NK-92 treated with Interleukin-12 subunit alpha and Interleukin-12 subunit beta, amount 100 ng/mL, for 24 hours (cell line): ENCODE results near the gene ZIC1.

Source experiments
- DNase-seq: peaks from one replicate; lab custom pipeline; 2025; lab: John Stamatoyannopoulos, UW

Gene ZIC1

DNA sequence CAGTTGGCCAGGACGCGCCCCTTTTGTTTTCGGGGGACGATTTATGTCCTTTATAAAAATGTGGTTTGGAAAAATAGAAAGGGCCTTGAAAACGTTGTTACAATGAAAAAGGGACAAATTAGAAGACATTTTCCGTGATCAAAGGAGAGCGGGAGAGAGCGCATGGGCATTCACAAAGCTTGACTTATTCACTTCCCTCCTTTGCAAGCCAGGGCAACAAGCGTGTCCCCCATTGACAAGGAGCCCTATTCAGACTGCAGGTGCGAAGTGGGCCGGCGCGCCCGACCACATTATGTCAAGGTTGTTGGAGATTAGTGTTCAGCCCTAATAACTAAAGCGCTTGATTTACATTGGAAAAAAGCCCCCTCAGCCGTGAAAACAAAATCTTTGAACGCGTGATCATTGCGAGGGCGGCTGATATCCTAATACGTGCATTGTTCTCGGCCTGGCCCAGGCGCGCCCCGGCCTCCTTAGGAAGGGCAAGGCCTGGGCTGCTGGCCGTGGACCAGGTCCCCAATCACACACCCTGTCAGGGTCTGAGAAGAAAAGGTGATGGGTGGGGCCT lies 28.7 kb upstream of the ZIC1 start:
- no peak for DNase-seq

DNA sequence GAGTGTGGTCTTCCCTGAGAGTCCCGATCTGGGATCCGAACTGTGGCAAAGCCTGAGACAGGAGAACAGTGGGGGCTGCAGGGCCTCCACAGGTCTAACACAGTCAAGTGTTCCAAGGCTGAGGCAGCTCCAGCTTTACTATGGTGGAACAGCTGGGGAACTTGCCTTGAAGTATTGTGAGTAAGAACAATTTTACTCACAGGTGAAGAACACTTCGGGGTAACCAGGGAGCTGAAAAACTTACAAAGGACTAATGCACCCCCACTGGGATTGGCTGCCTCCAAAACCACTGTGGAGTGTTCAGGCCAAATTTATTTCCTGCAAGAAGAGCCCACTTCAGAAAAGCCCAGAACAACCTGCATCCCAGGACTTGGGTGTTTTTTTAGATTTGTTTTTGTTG lies 28.2 kb upstream of the ZIC1 start:
- no peak for DNase-seq

DNA sequence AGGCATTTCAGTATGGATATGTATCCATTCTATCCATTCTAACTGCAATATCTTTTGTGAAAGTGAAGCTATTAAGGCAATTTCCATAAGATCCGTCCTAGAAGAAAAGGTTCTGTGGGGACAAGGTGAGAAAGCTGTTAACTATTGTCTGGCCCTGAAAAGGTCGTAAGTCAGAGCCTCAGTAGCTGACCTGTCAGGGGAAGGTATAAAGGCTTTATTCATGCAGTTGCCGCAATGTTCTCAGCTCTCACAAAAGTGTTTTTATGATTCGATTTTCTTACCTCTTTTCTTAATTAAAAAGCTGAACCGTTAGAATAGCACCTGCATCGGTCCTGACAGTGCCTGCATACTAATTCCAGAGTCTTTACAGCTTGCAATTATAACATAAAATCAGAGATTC lies 27.6 kb upstream of the ZIC1 start:
- DNase-seq = no peak

DNA sequence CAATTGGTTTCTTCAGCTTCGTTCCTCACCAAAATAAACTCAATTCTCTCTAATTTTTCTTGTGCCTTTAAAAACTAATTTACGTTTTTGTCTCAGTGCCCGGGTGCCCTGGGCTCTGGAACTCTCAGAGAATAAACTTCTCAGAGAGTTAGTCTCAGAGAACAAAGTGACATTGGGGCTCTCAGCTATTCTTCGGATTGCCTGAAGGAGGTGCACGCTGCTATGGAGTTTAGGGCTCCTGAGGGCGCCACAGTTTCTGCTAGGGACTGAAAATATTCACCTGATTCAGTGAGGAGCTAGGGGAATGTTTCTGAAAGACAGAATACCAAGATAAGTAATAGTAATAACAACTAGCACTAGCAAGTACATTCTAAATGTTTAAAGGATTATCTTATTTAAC lies 25.5 kb upstream of the ZIC1 start:
- DNase-seq = no peak

DNA sequence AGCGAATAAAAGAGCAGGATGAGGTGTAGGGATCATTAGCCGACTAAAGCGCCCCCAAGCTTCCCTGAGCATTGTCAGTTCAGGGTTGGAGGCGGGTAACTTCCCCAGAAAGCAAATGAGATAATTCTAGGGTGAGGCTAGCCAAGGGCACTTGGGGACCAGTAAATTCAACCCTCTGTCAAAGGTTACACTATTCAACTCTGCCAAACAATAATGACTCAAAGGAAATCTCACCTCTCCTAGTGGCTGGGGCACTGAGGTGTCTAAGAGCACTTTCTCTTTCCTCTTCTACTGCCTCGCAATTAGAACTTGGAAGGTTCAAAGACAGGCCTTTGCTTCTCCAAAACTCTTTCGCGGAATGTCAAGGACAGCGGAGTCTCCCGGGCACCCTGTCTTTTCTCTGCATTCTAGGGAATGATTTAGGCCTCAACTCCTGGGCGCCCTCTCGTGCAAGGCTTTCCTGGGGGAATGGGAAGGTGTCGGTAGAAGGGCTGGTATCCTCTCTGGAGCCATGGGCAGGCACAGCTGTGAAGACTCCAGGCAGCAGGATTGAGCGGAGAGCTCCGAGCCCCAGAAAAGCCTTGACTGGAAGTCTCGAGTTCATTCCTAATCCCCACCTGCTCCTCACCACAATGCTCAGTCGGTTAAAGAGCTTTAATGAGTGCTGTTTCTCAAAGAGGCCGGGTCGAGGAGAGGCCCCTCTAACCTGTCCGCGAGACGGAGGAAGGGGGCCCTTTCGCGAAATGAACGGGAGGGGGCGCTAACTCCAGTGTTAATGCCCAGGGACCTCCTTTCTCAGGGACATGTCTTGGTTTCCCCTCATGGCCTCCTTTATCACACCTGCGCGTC lies 24.7 kb upstream of the ZIC1 start:
- no peak for DNase-seq

DNA sequence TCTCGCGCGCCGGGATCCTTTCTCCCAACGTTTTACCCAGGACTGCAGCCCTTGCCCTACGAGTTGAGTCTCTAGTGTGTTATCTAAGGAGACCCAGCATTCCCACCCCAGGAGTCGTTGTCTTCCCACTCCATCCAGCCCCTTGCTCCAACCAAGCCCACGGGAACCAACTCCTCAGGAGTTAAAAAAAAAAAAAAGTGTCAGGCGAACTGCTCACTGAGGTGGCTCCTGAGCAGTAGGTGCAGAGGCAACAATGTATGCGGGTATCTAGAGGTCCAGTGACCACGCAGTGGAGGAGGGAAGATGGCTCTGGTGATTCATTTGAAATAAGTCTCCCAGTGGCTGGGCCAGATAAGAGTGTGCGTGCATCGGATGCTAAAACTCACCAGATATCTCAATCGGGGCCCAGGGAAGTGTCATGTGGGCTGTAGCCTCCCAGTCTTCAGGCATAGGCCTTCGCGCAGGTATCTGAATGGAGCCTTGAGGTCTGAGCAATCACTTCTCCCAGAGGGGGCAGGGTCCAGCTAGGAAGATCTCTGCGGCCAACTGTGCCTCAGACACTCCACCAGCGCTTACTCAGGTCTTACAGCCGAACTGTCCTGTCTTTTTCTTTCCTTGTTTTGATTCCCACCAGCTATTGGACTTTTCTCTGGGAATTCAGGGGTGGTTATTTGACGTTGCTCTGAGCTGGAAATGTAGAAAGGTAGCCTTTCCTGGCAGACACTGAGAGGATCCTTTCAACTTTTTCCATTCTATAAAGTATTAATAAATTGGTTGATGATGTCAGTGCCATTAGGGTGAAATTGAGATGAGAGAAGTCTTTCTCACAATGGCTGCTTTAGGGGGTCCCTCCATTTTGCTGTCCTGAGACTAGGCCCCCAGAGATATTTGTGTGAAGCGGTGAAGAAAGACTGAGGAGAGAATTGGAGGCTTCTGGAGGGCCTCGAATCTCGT lies 23.8 kb upstream of the ZIC1 start:
- DNase-seq = no peak

DNA sequence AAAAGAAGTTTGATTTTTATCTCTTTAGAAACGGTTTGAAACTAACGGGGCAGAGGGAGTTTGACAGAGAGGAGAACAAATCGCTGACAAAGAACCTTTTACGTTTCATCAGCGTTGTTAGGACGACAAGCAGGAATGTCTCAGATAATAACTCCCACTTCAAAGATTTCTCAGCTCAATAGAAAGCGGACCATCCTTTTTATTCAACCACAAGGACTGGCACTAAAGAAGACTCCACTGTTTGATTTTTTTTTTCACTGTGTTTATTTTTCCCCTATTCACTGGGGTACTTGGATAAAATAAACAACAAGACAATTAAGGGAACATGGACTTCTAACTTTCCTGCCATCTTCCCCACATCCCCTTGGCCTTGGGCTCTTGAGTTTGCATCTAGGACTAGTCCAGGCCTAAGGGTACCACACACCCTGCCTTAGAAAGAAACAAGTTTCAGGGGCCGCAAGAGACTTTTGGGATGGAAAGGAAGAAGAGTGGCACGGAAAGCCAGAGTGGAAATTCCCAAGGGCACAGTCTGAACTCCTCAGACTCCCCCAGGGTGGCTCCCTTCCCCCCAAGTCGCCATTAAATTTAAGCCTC lies 21.8 kb upstream of the ZIC1 start:
- no peak for DNase-seq

DNA sequence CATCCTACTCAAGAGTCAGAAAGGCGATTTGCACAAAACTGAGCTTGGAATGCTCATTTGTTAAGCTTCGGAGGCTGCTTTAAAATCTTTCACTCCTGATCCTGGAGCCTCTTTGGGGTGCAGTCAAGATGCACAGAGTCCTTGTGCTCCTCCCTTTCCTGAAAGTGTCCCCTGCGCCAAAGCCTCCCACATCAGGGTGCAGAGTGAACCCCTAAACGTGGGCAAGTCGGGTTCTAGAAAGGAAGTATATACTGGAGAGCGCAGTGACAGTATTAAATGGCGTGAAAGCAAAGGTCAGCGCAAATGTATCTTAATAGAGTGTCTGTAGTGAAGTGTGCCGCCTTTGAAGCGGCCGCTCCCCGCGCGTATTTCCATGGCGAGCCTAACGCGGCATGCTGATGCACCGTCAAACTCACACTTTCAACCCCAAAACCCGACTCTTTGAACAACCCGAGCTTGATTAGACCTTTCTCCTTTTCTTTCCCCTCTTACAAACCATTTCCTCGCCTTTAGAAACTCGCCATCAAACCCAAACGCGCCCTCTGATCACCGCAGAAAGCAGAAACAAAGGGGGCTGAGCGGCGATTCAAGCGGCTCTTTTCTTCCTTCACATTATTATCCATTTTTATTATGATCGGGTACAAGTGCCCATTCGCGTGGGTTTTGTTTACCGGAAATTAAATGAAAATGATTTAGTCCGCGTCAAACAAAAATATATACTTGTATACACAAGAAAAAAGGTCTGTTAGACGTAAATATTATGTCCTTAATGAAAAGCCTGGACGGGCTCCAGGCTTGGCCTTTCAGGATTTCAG lies 21.1 kb upstream of the ZIC1 start:
- no peak for DNase-seq

DNA sequence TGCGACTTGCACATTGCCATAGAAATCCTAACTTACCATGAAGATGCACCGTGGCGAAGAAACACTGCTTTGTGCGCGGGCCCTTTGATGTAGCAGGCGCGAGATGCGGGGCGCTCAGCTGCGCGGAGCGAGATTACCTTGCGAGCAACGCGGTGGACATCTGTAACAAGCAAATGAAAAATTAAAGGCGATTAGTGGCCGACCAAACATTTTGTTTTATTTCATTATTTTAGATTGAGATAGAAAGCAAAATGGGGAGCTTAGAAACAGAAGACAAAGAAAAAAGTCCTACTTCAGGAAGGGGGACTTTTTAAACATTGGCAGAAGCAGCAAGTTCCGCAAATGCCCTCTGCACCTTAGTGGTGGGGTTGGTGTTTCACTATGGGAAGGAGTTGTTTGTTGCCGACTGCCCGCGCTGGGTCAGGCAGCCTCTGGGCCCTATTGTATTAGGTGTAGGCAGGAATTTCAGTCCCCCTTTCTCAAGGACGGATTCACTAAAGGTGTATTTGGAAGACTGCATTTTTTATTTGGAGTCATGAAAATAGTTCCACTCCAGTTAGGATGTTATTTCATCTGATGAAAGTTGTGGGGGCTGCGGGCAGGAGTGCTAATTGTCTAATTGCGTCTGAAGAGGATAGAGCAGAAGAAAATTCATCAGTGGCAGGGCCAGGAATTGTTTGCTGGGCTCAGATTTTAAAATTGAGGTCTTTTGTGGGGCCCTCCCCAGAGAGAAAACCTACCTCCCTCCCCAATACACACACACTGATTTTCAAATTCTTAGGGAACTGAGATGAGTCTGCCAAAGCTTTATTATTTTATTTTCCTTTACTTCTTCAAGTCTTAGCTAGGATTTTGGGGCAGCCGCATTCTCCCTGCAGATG lies 20.2 kb upstream of the ZIC1 start:
- no peak for DNase-seq

DNA sequence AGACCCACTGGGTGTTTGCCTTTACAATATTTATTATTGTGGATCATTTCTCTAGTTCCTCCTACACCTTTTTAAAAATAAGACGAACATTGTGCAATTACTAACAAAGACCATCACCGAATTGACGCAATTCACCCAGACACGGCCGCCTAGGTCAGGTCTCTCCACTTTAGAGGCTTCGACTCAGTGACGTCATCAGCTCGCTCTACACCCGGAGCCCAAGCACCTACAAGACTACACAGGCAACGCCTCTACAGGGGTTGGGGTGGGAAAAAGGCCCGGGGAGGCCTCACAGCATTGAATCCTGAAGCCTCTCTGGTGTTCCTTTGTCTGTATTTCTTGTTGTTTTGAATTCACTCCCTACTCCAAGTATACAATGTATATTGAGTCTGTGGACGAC lies 19.4 kb upstream of the ZIC1 start:
- no peak for DNase-seq

DNA sequence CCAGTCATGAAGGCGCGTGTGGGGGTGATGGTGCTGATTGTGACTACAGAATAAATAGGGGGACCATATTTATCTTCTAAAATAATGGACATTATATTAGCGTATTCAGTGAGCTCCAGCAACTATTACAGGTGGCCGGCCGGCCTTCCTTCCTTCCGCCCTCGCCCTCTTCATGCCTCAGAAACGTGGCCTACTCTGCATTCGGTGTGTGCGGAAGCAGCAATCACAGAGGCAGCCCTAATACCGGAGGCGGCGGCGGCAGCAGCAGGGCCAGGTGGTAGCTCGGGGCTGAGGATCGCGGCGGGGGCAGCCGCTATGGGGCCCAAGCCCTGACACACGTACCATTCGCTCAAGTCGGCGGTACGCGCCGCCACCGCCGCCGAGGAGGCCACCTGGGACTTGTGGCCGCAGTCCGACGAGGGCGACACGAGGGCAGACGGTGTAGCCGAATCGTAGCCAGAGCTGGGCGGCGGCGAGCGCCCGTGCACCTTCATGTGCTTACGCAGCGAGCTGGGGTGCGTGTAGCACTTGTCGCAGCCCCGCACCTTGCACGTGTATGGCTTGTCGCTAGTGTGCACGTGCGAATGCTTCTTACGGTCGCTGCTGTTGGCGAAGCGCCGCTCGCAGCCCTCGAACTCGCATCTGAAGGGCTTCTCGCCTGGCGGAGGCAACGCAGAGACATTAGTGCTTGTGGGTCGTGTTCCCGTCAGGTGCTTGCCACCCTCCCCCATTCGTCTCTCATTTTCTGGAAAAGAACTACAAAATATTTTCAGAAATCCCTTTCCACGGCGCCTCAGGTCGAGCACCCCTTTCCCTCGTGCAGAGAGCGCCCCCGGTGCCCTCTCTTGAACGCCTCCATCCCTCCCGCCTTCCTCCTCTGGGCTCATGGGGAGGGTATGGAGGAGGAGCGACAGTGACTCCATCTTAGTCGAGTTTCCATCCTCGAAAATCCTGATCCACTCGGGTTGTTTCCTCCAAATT lies 18.3 kb upstream of the ZIC1 start:
- no peak for DNase-seq

DNA sequence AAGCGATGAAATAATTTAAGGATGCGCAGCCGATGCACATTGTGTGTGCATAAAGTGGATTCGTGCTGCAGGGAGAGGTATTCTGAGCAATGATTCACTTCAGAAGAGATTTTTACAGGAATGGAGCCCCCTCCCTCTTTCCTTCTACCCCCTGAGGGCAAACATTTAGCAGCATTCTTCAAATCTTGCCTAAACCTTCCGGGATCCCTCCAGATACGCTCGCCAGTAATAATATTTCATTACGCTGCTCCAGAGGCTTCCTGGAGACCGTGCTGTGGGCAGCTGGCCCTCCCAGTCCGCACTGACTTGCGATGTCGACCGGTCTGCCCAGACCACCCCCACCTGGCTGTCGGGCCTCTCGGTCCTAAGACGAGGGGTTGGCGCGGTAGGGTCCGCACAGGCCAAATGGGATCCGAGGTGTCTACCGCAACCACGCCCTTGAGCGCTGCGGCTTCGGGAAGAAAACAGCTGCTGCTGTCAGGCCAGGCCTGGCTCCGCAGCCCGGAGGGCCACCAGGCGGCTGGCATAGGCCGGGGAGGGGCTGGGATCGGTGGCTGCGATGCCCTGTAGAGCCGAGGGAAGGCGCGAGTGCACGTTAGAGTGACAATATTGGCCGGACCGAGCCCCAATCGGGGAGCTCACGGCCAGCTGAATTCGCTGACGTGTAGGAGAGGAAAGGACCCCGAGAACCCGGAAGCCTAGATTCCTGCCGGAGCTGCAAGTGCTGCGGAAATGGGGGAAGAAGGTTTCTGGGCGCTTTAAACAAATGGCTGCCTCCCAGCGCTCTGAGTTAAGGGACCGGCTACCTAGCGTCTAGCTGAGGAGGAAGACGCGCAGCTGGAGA lies 17.2 kb upstream of the ZIC1 start:
- no peak for DNase-seq

DNA sequence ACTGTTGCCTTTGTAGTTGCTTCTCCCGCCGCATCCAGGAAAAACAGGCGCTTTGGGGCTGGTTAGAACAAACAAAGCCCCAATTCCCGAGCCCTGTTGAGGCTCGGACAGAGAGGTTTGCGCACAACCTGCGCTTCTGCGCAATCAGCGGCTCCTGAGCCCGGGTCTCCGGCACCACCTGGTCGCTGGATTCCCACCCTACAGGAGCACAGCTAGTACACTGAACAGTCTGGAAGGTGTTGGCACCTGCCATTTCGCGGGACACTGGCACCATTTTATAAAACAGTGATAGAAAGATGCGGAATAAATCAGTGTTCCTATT lies 16.6 kb upstream of the ZIC1 start:
- DNase-seq = no peak

DNA sequence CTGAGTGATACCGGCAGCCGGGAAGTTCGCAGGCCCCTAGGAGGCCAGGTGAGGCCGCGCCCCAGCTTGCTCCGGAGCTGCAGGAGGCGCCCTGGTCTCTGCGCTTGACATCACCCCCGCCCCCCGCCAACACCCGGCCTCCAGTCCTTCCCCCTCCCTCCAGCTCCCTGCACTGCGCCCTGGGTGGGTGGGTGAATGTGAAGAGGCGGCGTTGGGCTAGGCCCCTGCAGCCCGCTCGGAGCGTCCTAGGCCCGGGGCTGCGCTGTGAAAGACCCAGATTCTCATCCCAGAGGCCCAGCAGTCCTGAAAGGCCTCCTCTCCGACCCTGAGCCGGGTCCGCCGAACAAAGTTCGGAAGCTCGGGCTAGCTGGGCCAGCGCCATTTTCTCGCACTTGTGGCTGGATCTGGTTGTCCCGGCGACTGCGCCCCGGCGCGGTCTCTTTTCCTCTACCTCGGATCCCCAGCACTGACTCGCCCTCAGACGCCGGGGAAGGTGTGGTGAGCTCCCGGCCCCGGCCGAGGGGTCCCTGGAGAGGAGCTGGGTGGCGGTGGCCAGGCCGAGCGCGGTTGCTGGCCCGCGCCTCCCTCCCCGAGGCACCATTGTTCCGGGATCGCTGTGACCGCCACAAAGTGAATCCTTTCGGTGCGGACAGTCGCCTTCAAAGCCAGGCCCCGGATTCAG lies 15.8 kb upstream of the ZIC1 start:
- DNase-seq = no peak

DNA sequence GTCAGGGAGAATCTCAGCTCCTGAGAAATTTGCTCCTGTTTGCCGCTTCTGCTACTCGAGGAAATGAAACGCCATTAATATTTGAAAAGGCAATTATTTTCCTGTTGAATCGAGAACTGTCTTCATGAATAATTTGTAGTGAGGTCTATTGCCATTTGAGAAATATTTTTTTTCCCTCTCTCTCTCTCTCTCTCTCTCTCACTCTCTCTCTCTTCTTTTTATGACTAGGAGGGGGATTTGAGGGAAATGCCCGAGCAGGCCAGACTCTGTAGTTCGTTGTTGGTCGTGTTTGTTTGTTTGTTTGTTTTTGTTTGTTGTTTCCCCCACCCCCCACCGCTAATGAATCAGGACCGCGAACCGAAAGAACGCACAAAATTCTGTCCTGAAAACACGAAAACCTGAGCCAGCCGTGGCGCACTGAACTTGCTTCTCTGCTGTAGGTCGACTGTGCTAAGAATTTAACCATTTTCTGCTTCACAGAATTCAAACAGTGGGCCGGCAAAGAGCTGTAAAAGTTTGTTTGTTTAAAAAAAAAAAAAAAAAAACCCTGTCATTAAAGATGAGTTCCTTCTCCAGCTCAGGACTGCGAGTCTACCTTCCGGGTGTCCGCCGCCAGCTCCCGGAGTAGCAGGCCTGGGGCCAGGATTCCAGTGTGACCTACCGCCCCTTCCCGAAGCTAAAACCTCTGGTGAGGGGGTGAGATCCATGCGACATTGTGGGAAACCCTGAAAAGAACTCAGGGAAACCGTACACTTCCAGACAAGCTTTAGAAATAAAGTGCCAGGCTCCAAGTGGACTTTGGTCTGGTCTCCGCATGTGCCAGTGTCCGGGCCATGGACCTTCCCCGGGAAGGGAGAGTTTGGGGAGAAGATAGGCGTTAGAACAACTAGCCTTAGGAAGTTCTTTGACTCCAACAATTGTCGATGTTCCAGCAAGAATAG lies 15.0 kb upstream of the ZIC1 start:
- no peak for DNase-seq

DNA sequence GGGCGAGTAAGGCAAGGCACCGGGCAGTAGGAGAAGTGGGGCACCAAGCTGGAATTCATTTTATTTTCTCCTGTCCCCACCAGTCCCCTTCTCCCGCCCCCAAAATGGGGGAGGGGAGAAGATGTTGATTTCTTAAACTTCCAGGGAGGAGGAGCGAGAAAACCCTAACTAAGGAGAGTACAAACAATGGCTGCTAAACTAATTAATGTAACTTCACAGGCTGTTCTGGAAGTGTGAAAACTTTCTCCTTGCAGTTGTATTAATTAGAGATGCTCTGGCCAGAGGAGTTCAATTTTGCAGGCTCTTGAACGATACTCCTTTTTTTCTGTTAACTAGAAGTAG lies 14.3 kb upstream of the ZIC1 start:
- no peak for DNase-seq
